ENCODE data around the gene ROS1.
"Not testable (repeated sequence)": the region's sequence is repeated elsewhere in the genome, so short reads cannot be mapped to it uniquely, and the experiment has no call there.

The ROS1 gene

GRCh38 chr6:117380298-117380697 is 45.4 kb downstream of the ROS1 start:
- DNase-seq, result no peak

DNA sequence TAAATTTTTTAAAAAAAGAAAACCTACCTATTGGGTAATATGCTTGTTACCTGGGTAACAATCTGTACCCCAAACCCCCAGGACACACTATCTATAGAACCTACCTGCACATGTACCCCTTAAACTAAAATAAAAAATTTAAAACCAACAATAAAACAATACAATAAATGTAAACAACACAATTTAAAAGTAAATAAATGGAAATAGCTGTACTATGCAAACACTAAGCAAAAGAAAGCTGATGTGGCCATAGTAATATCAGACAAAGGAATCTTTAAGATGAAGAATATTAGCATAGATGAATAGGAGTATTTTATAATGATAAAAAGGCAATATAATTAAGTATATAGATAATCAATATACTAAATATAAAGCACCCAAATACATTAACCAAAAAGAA is 50.3 kb downstream of the ROS1 start:
- DNase-seq, result no peak

DNA sequence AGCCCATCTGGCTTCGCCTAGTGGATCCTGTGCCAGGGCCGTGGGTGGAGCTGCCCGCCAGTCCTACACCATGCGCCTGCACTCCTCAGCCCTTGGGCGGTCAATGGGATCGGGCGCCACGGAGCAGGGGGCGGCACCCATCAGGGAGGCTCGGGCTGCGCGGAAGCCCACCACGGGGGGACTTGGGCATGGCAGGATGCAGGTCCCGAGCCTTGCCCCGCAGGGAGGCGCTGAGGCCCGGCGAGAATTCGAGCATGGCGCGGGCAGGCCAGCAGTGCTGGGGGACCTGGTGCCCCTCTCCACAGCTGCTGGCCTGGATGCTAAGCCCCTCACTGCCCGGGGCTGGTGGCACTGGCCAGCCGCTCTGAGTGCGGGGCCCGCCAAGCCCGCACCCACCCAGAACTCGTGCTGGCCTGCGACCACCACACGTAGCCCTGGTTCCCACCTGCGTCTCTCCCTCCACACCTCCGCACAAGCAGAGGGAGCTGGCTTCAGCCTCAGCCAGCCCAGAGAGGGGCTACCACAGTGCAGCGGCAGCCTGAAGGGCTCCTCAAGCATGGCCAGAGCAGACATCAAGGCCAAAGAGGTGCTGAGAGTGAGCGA is 52.4 kb downstream of the ROS1 start:
- no peak for DNase-seq

DNA sequence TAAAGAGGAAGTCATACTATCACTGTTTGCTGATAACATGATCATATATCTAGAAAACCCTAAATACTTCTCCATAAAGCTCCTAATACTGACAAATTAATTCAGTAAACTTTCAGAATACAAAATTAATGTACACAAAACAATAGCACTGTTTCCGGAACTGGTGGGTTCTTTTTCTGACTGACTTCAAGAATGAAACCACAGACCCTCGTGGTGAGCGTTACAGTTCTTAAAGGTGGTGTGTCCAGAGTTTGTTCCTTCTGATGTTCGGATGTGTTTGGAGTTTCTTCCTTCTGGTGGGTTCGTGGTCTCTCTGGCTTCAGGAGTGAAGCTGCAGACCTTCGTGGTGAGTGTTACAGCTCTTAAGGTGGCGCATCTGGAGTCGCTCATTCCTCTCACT is 53.5 kb downstream of the ROS1 start:
- DNase-seq, result not testable (repeated sequence)

DNA sequence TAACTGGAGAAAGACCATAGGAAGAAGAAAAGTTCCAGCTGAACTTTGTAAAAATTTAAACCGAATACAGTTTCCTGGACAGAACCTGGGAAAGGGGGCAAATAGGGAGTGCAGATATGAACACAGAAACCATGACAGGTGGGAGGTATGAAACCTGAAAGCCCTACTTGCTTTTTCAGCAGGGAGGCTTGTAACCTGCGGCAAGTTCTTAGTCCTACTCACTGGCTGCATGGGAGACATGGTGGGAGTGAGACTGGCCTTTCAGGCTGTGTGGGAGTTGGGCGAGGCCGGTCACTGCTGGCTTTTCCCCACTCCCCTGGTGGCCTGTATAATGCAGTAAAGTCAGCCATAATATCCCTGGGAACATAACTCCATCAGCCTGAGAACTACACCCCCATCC is 54.2 kb downstream of the ROS1 start:
- DNase-seq, result no peak

DNA sequence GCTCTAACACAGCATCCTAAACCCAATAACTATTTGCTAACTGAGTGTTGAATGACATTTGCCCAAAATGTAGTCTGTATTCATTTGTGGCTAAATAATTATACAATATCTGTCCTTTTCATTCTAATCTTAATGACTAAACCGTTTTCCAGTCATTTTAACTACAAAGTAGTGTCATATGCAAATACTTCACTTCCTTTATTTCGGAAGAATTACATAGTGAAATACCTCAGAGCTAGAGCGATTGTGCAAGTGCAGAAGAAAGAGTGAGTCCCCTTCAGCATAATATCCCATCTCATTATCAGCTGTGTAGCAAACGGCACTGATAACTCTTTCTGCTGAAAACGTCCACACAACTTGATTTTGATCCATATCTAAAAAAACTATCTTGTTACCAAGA is 66.2 kb downstream of the ROS1 start:
- DNase-seq, result no peak

- DNase-seq, result no peak
Observed at GRCh38 chr6:117354671-117355070, 71.1 kb downstream of the ROS1 start.

GRCh38 chr6:117352466-117353081 is 73.2 kb downstream of the ROS1 start:
- peak in 1 of 3 experiments; percentile 47 for DNase-seq

DNA sequence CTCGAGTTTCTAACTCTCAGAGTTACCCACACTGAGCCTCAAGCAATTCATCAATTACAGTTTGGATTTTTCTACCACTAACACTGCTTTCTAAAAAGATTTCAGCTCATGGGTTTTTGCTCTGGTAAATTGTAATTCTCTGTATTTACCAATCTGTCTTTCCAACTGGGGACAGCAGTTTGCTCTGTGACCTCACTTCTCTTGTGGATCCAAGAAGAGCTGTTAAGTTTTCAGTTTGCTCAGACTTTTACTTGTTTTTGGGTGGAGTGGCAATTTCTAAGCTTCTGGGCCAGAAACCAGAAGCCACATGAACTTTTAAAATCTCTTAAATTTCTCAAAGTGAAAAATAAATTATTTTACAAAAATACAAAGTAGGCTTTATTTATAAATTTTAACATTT is 74.2 kb downstream of the ROS1 start:
- no peak for DNase-seq

- DNase-seq, result peak in 2 of 3 experiments; percentile 21 to 52
Observed at GRCh38 chr6:117346142-117346930, 79.4 kb downstream of the ROS1 start.

DNA sequence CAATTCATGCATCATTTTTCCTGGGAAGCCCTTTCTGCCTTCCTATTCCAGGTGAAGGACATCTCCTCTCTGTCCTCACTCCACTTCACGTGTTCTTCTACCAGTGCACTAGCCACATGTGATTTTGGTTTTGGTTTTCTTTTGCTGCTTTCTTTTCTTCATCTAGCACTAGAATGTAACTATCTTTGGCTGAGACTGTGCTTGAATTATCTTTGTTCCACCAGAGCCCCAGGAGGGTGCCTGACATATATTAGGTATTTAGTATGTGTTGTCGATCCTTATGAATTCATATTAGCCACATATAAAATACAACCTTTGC is 80.5 kb downstream of the ROS1 start:
- DNase-seq, result no peak

GRCh38 chr6:117344444-117345291 is 81.1 kb downstream of the ROS1 start:
- no peak for DNase-seq

GRCh38 chr6:117338567-117338966 is 87.2 kb downstream of the ROS1 start:
- DNase-seq, result no peak

DNA sequence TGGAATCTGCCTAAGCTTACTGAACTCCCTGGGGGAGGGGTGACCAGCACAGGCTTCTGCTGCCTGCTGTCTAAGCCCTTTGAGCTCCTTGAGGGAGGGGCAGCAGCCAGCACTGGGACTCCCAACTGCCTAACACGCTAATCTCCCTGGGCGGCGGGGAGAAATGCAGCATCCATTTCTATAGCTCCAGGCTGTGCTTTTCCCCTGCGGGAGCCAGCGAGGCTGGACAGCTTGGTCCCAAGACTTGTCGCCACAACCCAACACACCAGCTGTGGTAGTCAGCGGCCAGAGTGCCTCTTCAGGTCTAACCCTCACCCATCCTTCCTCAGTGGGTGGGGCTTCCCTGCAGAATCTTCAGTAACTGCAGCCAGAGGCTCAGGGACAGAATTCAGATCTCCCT is 95.8 kb downstream of the ROS1 start:
- no peak for DNase-seq

DNA sequence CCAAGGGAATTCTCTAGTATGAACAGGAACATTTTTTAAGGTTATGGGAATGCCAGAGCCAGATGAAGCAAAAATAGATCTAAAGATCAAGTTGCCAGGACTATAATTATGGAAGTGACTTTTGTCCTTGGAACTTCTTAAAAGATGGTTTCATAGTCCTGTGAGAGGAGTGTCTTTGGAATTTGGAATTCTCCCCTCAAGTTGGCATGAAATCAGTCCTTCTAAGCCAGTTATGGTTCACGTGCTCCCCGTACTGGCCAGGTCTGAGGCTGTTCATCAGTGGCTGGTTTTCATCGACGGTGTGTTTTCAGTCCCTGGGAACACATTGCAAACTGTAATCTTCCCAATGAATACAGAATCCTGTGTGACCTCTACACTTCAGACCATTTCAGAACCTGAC is 97.2 kb downstream of the ROS1 start:
- DNase-seq, result no peak

GRCh38 chr6:117328005-117328389 is 97.7 kb downstream of the ROS1 start:
- no peak for DNase-seq

GRCh38 chr6:117327149-117328004 is 98.4 kb downstream of the ROS1 start:
- no peak for DNase-seq

DNA sequence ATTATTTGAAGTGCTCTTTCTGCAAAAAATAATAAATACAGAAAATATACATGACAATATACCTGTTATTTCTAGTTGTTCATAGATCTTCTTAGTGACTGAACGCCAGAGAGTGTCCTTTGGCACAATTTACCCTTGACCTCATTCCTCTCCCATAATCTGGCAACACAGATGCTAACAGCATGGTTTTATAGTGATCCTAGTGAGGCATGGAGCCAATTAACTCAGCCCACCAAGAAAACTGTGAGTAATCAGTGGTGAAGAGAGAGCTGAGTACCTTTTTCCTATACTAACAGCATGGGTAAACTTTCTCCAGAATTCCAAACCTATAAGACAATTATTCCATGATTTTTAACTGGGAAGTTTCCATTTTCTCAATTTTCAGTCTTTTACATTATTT is 99.3 kb downstream of the ROS1 start:
- no peak for DNase-seq

DNA sequence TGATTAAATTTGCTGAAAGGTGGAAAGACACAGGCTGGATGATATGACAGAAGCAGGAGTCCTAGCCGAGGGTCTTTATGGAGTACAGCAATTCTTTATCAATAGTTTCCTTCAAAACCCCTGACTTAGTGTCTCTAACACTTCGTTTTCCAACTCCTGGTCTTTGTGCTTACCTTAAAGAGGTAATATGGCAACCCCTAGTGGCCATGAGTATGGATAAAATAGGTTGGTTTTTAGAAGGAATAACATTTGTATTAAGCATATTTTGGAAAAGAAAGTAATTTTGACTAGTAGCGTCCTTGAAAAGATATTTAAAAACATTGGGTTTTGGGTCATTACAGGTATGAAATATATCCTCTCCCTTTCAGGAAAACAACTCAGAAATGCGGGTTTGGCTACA is 108.5 kb downstream of the ROS1 start:
- peak; percentile 4 to 76 (median 27) for DNase-seq

GRCh38 chr6:117311726-117312125 is 114.0 kb downstream of the ROS1 start:
- no peak for DNase-seq

GRCh38 chr6:117311310-117311709 is 114.4 kb downstream of the ROS1 start:
- no peak for DNase-seq

DNA sequence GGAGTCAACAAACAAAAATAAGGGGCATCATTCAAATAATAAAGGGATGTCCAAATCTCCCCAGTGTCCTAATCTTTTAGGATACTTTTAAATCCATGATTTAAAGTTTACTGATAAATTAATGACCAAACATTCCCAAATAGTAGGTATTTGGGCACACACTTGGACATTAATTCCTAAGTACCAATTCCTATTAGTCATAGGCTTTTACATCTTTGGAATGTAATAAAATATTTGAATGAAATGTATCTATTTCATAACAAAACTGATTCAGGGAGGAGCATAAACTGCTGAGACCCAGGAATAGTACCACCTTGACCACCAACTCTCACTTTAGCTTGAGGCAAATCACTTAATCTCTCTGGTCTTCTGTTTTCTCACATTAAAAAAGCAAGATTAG is 116.1 kb downstream of the ROS1 start:
- no peak for DNase-seq

DNA sequence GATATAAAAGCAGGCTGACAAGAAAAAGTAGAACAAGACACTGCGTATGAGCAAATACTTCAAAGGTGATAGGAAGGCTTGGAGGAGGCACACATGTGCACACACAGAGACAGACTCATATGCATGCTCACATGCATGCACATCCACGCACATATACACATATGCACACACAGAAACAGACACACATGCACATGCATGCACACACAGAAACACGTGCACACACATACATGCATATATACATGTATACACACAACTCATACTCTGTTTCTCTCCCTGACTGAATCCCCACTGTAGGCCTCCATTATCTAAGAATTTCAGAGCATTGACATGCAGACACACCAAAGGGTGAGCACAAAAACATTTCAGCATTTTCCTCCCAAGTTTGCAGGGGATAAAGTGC is 116.7 kb downstream of the ROS1 start:
- DNase-seq, result no peak

Data from NCI-H1417 (cell line).